Measurements from ENCODE around the gene ODF4. TPM values are rescaled to one million over a fixed set of nuclear protein-coding genes. Genes with fewer than 3 reads are reported as not detected.
A peak's percentile ranks its signal among the peaks of the same experiment; 100 is the strongest.

The ODF4 gene
- total and polyA plus RNA-seq, 8 donors = not detected

GRCh38 chr17:8360260-8360659 is 20.6 kb downstream of the ODF4 start:
- Histone ChIP-seq H3K9me3 (no peaks in the 10 kb centered on the region), H3K36me3 (no peaks in the 10 kb centered on the region), H3K27ac (peak overlapping the region in 1 of 2 donors; percentile 45), H3K27me3 (no peaks in the 10 kb centered on the region), H3K4me3 (no peak overlapping the region), H3K4me1 (peaks cover 0 to 3% of the 10 kb centered on the region in 2 donors)
- intact Hi-C loops (cut with DNase I) = no loop called here
- ATAC-seq (no peak), DNase-seq (no peak)
- TF ChIP-seq CTCF (IDR thresholded peaks at IDR 0.05) = no peak

- Histone ChIP-seq H3K9me3 (no peaks in the 10 kb centered on the region), H3K36me3 (no peaks in the 10 kb centered on the region), H3K27me3 (no peaks in the 10 kb centered on the region), H3K27ac (peak overlapping the region in 1 of 2 donors; percentile 45), H3K4me1 (peaks cover 0 to 5% of the 10 kb centered on the region in 2 donors), H3K4me3 (no peak overlapping the region)
- DNase-seq (no peak), ATAC-seq (no peak)
- intact Hi-C loops (cut with DNase I) = no loop called here
- TF ChIP-seq CTCF (IDR thresholded peaks at IDR 0.05) = no peak
Observed at GRCh38 chr17:8360751-8361150, 21.1 kb downstream of the ODF4 start.

- no peak for DNase-seq
- Histone ChIP-seq H3K9me3 (no peaks in the 10 kb centered on the region), H3K27ac (no peak overlapping the region), H3K27me3 (no peaks in the 10 kb centered on the region), H3K4me1 (peaks cover 0 to 5% of the 10 kb centered on the region in 2 donors), H3K4me3 (no peak overlapping the region), H3K36me3 (no peaks in the 10 kb centered on the region)
- intact Hi-C loops (cut with DNase I) = no loop called here
- ATAC-seq = no peak
- TF ChIP-seq CTCF (IDR thresholded peaks at IDR 0.05) = no peak
Observed at GRCh38 chr17:8362651-8363332, 23.2 kb downstream of the ODF4 start.

- peaks cover 0 to 16% of the 10 kb centered on the region in 2 donors for H3K36me3 ChIP-seq
- no peak for TF ChIP-seq CTCF (IDR thresholded peaks at IDR 0.05)
- ATAC-seq (no peak), DNase-seq (no peak)
- H3K4me1 ChIP-seq = peaks cover 0 to 12% of the 10 kb centered on the region in 2 donors
- intact Hi-C loops (cut with DNase I) = no loop called here
- no peaks in the 10 kb centered on the region for H3K27me3 ChIP-seq
- no peak overlapping the region for H3K4me3 ChIP-seq
- no peaks in the 10 kb centered on the region for H3K9me3 ChIP-seq
- H3K27ac ChIP-seq = no peak overlapping the region
Observed at GRCh38 chr17:8365143-8365542, 25.5 kb downstream of the ODF4 start.

GRCh38 chr17:8366231-8366630 is 26.6 kb downstream of the ODF4 start:
- TF ChIP-seq CTCF (IDR thresholded peaks at IDR 0.05) = no peak
- peak; percentile 79 for ATAC-seq

More at GRCh38 chr17:8366231-8366630, 26.6 kb downstream of the ODF4 start:
- peaks cover 0 to 16% of the 10 kb centered on the region in 2 donors for H3K36me3 ChIP-seq
- no peak overlapping the region for H3K4me3 ChIP-seq
- no peaks in the 10 kb centered on the region for H3K27me3 ChIP-seq
- DNase-seq = no peak
- peak overlapping the region in 1 of 2 donors; percentile 48 for H3K27ac ChIP-seq
- intact Hi-C loops (cut with DNase I) = no loop called here
- H3K9me3 ChIP-seq = no peaks in the 10 kb centered on the region
- H3K4me1 ChIP-seq = peaks cover 0 to 14% of the 10 kb centered on the region in 2 donors

Measured in left lung (tissue), 10 donors.